NCI-H1105 (cell line): ENCODE measurements around the gene MATCAP1.
A peak's percentile ranks its signal among the peaks of the same experiment; 100 is the strongest.

Experiments
- DNase-seq: peaks from one replicate; lab custom pipeline; 2025; lab: John Stamatoyannopoulos, UW

MATCAP1 gene

GRCh38 chr16:67170949-67171649 is 12.7 kb downstream of the MATCAP1 start:
- no peak for DNase-seq

GRCh38 chr16:67170168-67170948 is 13.4 kb downstream of the MATCAP1 start, which contains the start of gene NOL3:
TSS of gene NOL3 (plus strand) at chr16:67170538.
- peak; percentile 38 for DNase-seq

- DNase-seq, result peak; percentile 12
These were observed 14.1 kb downstream of the MATCAP1 start for GRCh38 chr16:67169642-67170167.

GRCh38 chr16:67169011-67169451 is 14.7 kb downstream of the MATCAP1 start:
- DNase-seq, result no peak

- DNase-seq, result no peak
These were observed 16.2 kb downstream of the MATCAP1 start for GRCh38 chr16:67167588-67167987.

GRCh38 chr16:67166598-67167168 is 17.1 kb downstream of the MATCAP1 start:
- no peak for DNase-seq

- no peak for DNase-seq
These were observed 17.6 kb downstream of the MATCAP1 start for GRCh38 chr16:67166110-67166547.

- DNase-seq, result no peak
These were observed 18.4 kb downstream of the MATCAP1 start for GRCh38 chr16:67165121-67166078.

- no peak for DNase-seq
These were observed 19.1 kb downstream of the MATCAP1 start, which contains the start of gene HSF4 for GRCh38 chr16:67164599-67165061. TSS of gene HSF4 (plus strand) at chr16:67164745. CDS start at chr16:67164812, 67 bp downstream.

- no peak for DNase-seq
These were observed 19.7 kb downstream of the MATCAP1 start for GRCh38 chr16:67163999-67164558.

GRCh38 chr16:67163164-67163998 is 20.4 kb downstream of the MATCAP1 start:
- peak; percentile 69 for DNase-seq

GRCh38 chr16:67162506-67163163 is 21.1 kb downstream of the MATCAP1 start:
- no peak for DNase-seq

- no peak for DNase-seq
These were observed 22.1 kb downstream of the MATCAP1 start for GRCh38 chr16:67161595-67162058.

GRCh38 chr16:67158637-67159600 is 24.8 kb downstream of the MATCAP1 start:
- DNase-seq, result no peak

GRCh38 chr16:67157892-67158635 is 25.7 kb downstream of the MATCAP1 start:
- DNase-seq, result no peak

- DNase-seq, result no peak
These were observed 26.5 kb downstream of the MATCAP1 start for GRCh38 chr16:67157106-67157748.
